NK-92 (cell line): ENCODE measurements around the gene CISD3.

ENCODE experiments used
- DNase-seq: peaks from one replicate; lab custom pipeline; 2025; ENCODE audit not compliant: unreplicated experiment; lab: John Stamatoyannopoulos, UW

The CISD3 gene

GRCh38 chr17:38766341-38766740 is 36.2 kb downstream of the CISD3 start:
- no peak for DNase-seq

DNA sequence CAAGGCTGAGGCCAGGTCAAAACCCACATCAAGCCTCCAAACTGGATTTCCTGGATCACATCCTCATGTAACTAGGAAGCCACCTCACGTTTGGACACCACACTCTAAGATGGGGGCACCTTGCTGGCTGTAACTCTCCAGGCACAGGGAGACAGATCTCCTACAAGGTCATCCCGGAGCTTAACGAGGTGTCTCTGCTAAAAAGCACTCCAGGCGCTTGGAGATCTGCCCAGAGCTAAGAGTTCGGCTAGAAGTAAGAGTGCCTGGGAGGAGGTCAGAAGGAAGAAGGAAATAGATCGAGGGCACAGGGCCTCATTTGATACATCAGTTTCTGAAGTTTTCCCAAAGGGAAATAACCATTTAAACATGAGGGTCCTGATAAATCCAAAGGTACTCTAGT is 38.3 kb downstream of the CISD3 start:
- DNase-seq, result no peak

DNA sequence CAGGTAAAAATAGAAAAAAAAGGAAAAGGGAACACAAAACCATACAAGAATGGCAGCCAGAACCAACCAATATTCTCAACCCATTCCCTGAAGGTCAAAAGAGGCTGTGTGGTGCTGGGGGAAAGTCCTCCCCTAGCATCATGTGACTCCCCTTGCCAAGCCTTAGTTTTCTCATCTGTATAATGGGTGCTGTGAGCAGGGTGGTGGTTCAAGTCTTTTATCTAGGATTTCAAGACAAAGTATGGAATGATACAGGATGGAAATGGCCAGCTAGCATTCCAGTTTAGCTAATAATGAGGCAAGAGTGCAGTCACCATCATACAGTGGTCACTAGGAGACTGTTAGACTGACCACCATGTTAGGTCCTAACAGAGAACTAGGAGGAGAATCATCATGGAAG is 43.1 kb downstream of the CISD3 start:
- no peak for DNase-seq

DNA sequence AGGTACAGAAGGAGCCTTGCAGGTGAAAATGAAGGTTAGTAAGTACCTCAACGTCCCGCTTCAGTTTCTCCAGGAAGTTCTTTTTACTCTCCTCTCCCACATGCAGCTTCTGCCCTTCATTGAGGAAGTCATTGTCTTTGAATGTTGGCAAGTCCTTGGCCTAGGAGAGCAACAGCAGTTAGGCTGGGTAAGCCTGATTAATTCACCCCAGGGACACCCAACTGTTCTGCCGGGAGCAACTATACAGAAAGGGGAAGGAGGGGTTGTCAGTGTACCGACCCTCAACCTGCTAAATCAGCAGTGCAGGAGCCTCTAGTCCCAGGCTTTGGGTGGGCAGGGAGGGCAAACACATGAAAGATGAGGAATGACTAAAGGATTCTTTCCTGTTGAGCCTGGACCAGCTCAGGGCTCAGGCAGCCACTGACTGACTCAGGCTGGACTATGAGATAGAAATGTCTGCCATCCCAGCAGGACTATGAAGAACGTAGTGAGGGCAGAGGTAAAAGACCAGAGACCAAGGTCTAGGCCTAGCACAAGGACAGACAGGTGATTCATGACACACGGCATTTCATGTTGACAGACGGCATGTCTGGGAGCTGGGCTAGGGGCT is 47.6 kb downstream of the CISD3 start:
- no peak for DNase-seq

DNA sequence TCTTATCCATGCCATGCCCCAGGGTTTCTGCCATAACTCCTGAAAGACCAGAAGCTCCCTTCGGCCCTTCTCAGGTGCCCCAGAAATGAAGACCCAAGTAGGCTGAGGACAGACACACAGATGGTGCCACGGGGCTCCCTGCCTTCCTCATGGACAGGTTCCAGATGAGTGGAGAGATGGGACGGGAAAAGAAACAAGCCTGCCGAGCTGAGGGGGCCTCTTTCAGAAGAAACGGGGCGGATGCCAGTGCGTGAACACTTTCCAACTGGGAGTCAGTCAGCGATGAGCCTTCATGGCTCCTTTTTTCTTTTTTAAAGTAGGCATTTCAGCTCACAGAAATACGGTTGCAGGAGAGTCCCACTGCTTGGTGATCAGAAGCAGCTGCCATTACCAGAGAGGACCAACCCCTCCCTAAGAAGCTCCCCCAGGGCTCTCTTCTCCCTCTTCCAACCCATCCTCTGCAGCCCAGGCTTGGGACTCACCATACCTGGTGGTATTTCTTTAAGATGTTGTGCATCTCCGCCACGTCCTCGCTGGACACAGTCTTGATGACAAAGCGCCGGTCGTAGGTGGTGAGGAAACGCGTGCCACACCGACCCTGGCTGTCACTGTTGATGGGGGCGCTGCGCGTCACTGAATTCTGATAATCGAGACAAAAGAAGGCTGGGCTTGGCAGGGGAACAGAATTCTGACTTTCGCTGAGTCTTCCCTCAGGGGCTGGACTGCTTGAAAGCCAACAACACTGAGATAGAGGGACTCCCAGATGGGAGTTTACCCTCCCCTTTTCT is 50.0 kb downstream of the CISD3 start:
- DNase-seq, result no peak

DNA sequence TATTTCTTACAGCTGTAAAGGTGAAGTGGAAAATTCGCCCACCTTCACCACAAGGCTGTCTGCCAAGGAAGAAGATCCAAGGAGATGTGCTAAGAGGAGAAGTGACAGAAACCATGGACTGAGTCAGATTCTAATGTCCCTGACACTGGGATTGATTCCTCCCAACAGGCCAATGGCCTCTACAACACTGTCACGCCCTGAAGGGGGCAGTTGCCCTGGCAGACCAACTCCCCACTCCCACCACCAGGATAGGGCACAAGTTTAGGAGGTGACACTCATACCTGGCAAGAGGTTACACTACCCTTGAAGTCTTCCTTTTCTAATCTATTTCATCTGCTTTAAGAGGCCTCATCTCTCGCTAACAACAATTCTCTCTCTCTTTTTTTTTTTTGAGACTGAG is 53.1 kb downstream of the CISD3 start:
- no peak for DNase-seq
